ENCODE measurements around the gene KIF3B.
"Not testable (repeated sequence)": the region's sequence is repeated elsewhere in the genome, so short reads cannot be mapped to it uniquely, and the experiment has no call there.

KIF3B gene

DNA sequence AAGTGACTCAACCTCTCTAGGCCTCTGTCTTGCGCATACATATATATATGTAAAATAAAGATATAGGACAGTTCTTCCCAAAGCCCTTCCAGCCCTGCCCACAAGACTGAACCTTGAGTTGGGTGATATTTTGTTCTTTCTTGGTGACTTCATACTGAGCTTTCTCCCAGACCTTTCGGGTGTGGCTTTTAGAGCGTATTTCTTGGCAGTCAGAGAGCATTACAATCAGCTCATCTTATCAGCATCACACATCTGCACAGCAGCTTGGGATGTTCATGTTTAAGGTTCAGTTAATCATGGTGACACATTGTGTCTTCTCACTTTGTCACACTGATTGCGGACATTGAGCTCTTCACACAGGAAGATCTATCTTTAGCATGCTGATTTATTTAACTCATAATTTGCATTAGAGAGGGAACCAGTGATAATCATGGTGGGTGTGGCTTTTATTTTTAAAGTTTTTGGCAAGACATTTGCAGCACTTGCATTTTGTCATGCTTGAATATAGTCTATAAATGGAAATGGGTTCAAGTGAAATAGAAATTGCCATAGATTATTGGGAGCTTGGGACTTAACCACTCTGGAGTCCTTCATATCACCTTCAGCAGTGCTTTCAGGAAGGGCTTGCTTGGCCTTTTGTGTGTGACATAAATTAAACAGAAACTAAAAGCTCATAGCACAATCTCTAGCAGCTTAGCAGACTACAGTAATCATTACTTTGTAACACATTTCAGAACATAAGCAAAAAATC lies 8.3 kb downstream of the KIF3B start:
- no peak for DNase-seq (ENCODE audit: low read depth)
- in situ Hi-C loops (cut with HindIII; ENCODE audit: low sequenced_read_pairs) = no loop called here
- no peak overlapping the region for H3K4me3 ChIP-seq (ENCODE audit: low read depth, low read length)
- TF ChIP-seq, protein P1, sequence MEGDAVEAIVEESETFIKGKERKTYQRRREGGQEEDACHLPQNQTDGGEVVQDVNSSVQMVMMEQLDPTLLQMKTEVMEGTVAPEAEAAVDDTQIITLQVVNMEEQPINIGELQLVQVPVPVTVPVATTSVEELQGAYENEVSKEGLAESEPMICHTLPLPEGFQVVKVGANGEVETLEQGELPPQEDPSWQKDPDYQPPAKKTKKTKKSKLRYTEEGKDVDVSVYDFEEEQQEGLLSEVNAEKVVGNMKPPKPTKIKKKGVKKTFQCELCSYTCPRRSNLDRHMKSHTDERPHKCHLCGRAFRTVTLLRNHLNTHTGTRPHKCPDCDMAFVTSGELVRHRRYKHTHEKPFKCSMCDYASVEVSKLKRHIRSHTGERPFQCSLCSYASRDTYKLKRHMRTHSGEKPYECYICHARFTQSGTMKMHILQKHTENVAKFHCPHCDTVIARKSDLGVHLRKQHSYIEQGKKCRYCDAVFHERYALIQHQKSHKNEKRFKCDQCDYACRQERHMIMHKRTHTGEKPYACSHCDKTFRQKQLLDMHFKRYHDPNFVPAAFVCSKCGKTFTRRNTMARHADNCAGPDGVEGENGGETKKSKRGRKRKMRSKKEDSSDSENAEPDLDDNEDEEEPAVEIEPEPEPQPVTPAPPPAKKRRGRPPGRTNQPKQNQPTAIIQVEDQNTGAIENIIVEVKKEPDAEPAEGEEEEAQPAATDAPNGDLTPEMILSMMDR (IDR thresholded peaks at IDR 0.05; ENCODE audit: low read depth, low read length, missing control alignments) = no peak

DNA sequence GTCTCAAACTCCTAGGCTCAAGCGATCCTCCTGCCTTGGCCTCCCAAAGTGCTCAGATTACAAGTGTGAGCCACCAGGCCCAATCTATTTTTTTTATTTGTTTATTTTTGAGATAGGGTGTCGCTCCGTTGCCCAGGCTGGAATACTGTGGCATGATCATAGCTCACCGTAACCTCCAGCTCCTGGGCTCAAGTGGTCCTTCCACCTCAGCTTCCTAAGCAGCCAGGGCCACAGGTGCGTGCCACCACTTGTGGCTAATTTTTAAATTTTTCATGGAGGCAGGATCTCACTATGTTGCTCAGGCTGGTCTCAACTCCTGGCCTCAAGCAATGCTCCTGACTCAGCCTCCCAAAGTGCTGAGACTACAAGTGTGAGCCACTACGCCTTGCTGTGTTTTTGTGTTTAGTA lies 9.8 kb downstream of the KIF3B start:
- DNase-seq (ENCODE audit: low read depth) = no peak
- TF ChIP-seq, protein P1 (IDR thresholded peaks at IDR 0.05; ENCODE audit: low read depth, low read length, missing control alignments) = no peak
- H3K4me3 ChIP-seq (ENCODE audit: low read depth, low read length) = no peak overlapping the region
- in situ Hi-C loops (cut with HindIII; ENCODE audit: low sequenced_read_pairs) = no loop called here

DNA sequence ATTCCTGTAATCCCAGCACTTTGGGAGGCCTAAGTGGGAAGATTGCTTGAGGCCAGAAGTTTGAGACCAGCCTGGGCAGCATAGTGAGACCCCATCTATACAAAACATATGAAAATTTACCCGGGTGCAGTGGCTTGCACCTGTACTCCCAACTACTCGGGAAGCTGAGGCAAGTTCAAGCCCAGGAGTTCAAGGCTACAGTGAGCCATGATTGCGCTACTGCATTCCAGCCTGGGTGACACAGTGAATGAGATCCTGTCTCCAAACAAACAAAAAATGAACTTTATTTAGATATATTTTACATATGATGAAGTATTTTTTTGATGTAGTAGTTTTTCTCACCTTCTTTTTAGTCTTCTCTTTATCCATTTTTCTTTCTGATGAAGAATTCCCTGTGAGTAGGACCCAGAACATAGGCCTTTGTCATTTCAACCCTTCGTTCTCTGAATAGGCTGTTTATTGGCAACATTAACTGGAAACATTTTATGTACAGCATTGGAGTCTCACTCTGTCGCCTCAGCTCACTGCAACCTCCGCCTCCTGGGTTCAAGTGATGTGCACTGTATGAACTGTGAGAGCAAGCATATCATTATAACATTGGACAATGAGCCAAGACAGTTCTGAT lies 10.9 kb downstream of the KIF3B start:
- in situ Hi-C loops (cut with HindIII; ENCODE audit: low sequenced_read_pairs) = no loop called here
- no peak overlapping the region for H3K4me3 ChIP-seq (ENCODE audit: low read depth, low read length)
- no peak for DNase-seq (ENCODE audit: low read depth)
- TF ChIP-seq, protein P1 (IDR thresholded peaks at IDR 0.05; ENCODE audit: low read depth, low read length, missing control alignments) = no peak

DNA sequence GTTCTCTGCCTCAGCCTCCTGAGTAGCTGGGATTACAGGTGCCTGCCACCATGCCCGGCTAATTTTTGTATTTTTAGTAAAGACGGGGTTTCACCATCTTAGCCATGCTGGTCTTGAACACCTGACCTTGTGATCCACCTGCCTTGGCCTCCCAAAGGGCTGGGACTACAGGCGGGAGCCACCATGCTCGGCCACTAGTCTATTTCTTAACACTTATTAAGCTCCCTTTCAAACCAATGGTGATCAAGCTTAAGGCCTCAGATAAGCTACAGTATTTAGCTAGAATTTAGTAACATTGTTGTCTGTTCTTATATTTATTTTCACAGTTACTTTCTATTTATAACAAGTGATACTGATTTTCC lies 11.8 kb downstream of the KIF3B start:
- DNase-seq (ENCODE audit: low read depth); in situ Hi-C loops (cut with HindIII; ENCODE audit: low sequenced_read_pairs); H3K4me3 ChIP-seq (ENCODE audit: low read depth, low read length): not testable (repeated sequence)

DNA sequence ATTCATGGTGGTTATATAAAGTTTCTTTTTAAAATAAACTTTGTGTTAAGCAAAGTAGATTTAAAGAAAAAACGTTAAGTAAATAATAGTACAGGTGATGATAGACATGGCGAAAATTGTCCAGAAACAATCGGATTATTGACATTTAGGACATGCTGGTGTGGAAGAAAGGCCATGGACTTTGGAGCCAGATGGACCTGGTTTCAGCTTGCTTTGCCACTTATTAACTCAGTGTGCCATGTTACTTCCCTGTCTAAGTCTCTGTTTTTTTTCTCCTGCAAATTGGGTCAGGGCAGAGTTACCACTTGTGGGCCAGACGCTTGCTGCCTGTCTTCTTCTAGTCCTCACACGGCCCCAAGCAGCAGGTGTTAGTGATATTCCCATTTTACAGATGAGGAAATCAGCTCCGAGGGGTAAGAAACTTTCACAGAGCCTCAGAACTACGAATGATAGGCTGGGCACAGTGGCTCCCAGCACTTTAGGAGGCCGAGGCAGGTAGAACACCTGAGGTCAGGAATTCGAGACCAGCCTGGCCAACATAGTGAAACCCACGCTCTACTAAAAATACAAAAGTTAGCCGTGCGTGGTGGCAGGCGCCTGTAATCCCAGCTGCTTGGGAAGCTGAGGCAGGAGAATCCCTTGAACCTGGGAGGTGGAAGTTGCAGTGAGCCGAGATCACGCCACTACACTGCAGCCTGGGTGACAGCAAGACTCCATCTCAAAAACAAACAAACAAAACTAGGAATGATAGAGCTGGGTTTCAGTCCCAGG lies 12.4 kb downstream of the KIF3B start:
- no peak for DNase-seq (ENCODE audit: low read depth)
- H3K4me3 ChIP-seq (ENCODE audit: low read depth, low read length) = no peak overlapping the region
- in situ Hi-C loops (cut with HindIII; ENCODE audit: low sequenced_read_pairs) = no loop called here
- TF ChIP-seq, protein P1 (IDR thresholded peaks at IDR 0.05; ENCODE audit: low read depth, low read length, missing control alignments) = no peak

DNA sequence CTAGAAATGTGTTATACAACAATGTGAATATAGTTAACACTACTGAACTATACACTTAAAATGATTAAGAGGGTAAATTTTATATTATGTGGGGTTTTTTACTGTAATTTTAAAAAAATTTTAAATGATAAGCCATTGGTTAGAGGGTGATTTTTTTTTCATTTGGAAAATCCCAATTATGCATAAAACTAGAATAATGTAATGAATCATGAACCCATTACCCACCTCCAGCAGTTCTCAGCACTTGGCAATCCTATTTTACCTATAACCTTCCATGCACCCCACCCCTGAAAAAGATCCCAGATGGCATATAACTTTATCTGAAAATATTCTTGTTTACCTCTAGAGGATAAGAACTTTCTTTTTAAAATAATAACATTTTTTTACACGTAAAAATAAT lies 13.7 kb downstream of the KIF3B start:
- no peak overlapping the region for H3K4me3 ChIP-seq (ENCODE audit: low read depth, low read length)
- no peak for DNase-seq (ENCODE audit: low read depth)
- TF ChIP-seq, protein P1 (IDR thresholded peaks at IDR 0.05; ENCODE audit: low read depth, low read length, missing control alignments) = no peak
- in situ Hi-C loops (cut with HindIII; ENCODE audit: low sequenced_read_pairs) = no loop called here

DNA sequence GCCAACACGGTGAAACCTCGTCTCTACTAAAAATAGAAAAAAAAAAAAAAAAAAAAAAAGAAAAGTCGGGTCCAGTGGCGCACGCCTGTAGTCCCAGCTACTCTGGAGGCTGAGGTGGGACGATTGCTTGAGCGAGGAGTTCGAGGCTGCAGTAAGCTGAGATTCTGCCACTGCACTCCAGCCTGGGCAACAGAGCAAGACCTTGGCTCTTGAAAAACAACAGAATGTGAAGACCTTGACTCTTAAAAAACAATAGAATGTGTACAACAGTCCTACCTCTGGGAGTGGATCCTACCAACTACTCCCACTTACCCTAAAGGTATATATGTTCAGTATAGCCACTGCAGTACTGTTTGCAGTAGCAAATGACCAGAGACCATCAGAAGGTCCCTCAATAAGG lies 15.1 kb downstream of the KIF3B start:
- in situ Hi-C loops (cut with HindIII; ENCODE audit: low sequenced_read_pairs) = no loop called here
- TF ChIP-seq, protein P1 (IDR thresholded peaks at IDR 0.05; ENCODE audit: low read depth, low read length, missing control alignments) = no peak
- no peak for DNase-seq (ENCODE audit: low read depth)
- no peak overlapping the region for H3K4me3 ChIP-seq (ENCODE audit: low read depth, low read length)

Measured in astrocyte of the cerebellum (primary cell).